ENCODE data around the gene FRMD1.

The FRMD1 gene

DNA sequence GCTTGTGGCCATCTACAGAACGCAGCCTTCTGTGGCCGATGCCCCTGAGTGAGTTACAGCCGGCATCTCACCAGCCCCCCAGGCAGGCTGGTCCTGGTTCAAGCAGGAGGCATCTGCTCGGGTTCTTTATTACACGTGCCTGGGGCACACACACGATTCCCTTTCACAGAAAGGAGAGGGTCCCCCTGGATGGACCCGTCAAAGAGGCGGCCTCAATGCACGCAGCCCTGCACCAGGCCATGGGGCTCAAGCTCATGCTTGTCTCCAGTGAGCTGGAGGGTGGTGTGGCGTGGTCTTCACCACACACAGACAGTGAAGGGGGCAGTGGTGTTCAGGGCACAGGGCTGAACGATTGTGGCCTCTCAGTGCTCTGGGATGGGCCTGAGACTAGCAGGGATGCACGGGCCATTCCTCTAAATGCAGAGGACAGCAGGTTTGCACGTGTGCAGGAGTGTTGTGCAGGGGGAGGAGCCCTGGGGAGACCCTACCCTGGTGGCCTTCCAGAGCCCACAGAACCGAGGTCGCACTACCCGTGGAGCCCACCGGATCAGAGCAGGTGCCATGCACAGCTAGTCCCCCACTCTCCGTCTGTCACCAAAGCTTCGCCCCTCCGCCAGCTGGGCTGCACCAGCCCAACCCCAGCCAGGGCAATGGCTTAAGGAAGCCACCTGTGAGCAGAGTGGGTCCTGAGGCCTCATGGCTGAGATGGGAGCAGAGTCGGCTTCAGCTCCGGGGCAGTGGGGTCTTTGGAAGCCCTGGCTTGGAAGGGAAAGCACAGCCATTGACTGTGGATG lies 23.1 kb downstream of the FRMD1 start:
- TF ChIP-seq, protein P1, sequence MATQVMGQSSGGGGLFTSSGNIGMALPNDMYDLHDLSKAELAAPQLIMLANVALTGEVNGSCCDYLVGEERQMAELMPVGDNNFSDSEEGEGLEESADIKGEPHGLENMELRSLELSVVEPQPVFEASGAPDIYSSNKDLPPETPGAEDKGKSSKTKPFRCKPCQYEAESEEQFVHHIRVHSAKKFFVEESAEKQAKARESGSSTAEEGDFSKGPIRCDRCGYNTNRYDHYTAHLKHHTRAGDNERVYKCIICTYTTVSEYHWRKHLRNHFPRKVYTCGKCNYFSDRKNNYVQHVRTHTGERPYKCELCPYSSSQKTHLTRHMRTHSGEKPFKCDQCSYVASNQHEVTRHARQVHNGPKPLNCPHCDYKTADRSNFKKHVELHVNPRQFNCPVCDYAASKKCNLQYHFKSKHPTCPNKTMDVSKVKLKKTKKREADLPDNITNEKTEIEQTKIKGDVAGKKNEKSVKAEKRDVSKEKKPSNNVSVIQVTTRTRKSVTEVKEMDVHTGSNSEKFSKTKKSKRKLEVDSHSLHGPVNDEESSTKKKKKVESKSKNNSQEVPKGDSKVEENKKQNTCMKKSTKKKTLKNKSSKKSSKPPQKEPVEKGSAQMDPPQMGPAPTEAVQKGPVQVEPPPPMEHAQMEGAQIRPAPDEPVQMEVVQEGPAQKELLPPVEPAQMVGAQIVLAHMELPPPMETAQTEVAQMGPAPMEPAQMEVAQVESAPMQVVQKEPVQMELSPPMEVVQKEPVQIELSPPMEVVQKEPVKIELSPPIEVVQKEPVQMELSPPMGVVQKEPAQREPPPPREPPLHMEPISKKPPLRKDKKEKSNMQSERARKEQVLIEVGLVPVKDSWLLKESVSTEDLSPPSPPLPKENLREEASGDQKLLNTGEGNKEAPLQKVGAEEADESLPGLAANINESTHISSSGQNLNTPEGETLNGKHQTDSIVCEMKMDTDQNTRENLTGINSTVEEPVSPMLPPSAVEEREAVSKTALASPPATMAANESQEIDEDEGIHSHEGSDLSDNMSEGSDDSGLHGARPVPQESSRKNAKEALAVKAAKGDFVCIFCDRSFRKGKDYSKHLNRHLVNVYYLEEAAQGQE (IDR thresholded peaks at IDR 0.05; ENCODE audit: insufficient read depth in 1 of 2, low read depth in 2 of 2, low read length in 2 of 2) = no peak
- TF ChIP-seq SIN3A (IDR thresholded peaks at IDR 0.05; ENCODE audit: borderline replicate concordance, insufficient read depth, low read length) = no peak
- TF ChIP-seq FOXP2 (optimal IDR thresholded peaks at IDR 0.05; ENCODE audit: borderline replicate concordance, extremely low read depth, extremely low read length, insufficient read depth) = no peak
- no peak for TF ChIP-seq TAF1 (IDR thresholded peaks at IDR 0.05; ENCODE audit: borderline replicate concordance, insufficient read depth, low read length)
- TF ChIP-seq POLR2AphosphoS5 (IDR thresholded peaks at IDR 0.05; ENCODE audit: low read depth, low read length) = no peak

DNA sequence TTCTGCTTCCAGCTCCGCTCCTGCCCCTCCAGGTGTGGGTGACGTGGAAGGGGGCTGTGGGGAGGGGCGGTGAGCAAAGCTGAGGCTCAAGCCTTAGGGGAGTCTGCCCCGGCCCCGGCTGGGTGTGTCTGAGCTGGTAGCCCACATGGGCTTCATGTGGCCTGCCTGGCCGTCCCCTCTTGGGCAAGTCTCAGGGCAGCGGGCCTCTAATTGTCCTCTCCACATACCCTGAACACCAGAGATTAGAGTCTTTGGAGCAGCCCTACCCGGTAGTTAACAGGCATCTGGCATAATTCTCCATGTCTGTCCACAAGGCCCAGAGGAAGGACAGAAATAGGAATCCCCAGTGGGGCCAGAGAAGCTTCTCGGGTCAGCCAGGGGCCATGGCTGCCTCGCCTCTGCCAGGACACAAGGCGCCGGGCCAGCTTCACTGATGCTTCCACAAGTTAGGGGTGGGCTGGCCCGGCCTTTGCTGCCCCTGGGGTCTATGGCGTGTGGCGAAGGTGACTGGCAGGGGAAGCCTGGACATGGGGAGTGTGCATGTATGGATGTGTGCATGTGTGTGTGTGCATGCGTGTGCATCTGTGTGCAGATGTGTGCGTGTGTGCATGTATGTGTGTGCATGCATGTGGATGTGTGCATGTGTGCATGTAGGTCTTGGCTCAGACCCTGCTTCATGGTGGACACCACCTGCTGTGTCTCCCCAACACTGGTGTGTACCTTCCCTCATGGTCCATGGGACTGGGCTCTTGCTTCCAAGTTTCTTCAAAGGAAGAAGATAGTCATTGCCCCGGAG lies 24.0 kb downstream of the FRMD1 start:
- no peak for TF ChIP-seq FOXP2 (optimal IDR thresholded peaks at IDR 0.05; ENCODE audit: borderline replicate concordance, extremely low read depth, extremely low read length, insufficient read depth)
- TF ChIP-seq POLR2AphosphoS5 (IDR thresholded peaks at IDR 0.05; ENCODE audit: low read depth, low read length) = no peak
- TF ChIP-seq, protein P1 (IDR thresholded peaks at IDR 0.05; ENCODE audit: insufficient read depth in 1 of 2, low read depth in 2 of 2, low read length in 2 of 2) = no peak
- TF ChIP-seq SIN3A (IDR thresholded peaks at IDR 0.05; ENCODE audit: borderline replicate concordance, insufficient read depth, low read length) = no peak
- TF ChIP-seq TAF1 (IDR thresholded peaks at IDR 0.05; ENCODE audit: borderline replicate concordance, insufficient read depth, low read length) = no peak

DNA sequence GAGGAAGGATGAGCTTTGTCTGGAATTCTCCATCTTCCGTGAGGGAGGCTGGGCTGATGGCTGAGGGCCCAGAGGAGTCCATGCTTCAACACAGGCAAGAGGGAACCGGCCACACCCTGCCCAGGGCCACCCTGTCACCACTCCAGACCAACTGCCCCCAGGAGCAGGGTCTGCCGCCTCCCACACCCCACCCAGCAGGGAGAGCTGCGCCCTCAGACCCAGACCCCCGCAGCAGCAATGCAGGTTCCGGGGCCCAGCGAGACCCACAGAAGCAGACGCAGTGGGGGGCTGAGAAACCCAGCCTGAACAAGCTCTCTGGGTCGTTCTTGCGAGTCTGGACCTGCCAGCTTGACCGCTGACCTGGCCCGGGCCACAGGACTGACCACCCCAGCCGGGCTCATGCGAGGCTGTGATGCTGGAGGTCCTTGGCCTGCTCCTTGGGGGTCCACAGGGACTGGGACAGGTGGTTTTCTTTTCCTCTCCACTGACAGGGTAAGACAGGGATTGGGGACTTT lies 25.0 kb downstream of the FRMD1 start:
- TF ChIP-seq, protein P1 (IDR thresholded peaks at IDR 0.05; ENCODE audit: insufficient read depth in 1 of 2, low read depth in 2 of 2, low read length in 2 of 2) = no peak
- TF ChIP-seq POLR2AphosphoS5 (IDR thresholded peaks at IDR 0.05; ENCODE audit: low read depth, low read length) (no peak), TAF1 (IDR thresholded peaks at IDR 0.05; ENCODE audit: borderline replicate concordance, insufficient read depth, low read length) (no peak), SIN3A (IDR thresholded peaks at IDR 0.05; ENCODE audit: borderline replicate concordance, insufficient read depth, low read length) (no peak), FOXP2 (optimal IDR thresholded peaks at IDR 0.05; ENCODE audit: borderline replicate concordance, extremely low read depth, extremely low read length, insufficient read depth) (no peak)

DNA sequence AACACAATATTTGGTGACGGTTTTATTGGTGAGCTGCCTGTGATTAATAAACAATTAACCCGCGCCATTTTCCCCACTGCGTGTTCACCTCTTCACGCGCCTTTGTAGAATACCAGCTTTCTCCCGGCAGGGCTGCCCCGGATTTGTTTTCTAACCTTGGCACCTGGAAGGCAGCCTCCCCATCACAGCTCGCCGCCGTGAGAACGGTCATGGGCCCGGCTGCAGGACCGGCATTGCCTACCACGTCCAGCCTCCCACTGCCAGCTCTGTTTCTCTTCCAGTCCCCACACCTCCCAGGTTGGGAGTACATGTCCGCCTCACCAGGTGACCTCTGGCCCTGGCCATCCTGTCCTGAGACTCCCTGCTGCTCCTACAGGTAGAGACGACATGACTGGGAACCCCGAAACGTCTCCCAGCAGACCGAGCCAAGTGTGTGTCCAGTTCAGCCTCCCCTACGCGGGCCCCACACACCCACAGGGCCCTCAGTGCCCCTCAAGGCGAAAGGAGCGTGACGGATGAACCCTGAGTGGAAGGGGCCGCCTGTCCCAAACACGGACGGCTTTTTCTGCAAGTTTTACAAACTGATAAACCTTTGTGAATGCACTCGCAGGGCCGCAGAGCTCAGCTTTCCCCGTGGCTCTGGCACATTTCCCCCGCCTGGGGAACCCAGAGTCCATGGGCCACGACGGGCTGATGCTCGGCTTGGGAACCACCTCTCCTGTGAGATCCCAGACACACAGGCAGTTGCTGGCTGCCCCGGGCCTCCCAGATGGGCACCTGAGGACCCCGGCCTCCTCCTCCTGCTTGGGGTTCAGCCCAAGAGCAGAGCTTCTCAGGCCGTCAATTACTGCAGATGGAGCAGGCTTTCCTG lies 25.7 kb downstream of the FRMD1 start:
- no peak for TF ChIP-seq FOXP2 (optimal IDR thresholded peaks at IDR 0.05; ENCODE audit: borderline replicate concordance, extremely low read depth, extremely low read length, insufficient read depth)
- no peak for TF ChIP-seq SIN3A (IDR thresholded peaks at IDR 0.05; ENCODE audit: borderline replicate concordance, insufficient read depth, low read length)
- TF ChIP-seq, protein P1 (IDR thresholded peaks at IDR 0.05; ENCODE audit: insufficient read depth in 1 of 2, low read depth in 2 of 2, low read length in 2 of 2) = no peak
- no peak for TF ChIP-seq POLR2AphosphoS5 (IDR thresholded peaks at IDR 0.05; ENCODE audit: low read depth, low read length)
- no peak for TF ChIP-seq TAF1 (IDR thresholded peaks at IDR 0.05; ENCODE audit: borderline replicate concordance, insufficient read depth, low read length)

Data from PFSK-1 (cell line).